ENCODE data around the gene ADAMTS7. TPM values are rescaled to one million over a fixed set of nuclear protein-coding genes. Genes with fewer than 3 reads are reported as not detected.
"Not testable (repeated sequence)": the region's sequence is repeated elsewhere in the genome, so short reads cannot be mapped to it uniquely, and the experiment has no call there.

The ADAMTS7 gene
- total RNA-seq, 1 donor from 2014 or later: 9.9 TPM

- DNase-seq (ENCODE audit: low read depth): no peak
Measured at GRCh38 chr15:78831229-78832207, 20.3 kb upstream of the ADAMTS7 start.

- no peak for DNase-seq (ENCODE audit: low read depth)
Measured at GRCh38 chr15:78830514-78831228, 19.4 kb upstream of the ADAMTS7 start.

GRCh38 chr15:78828920-78829319 is 17.7 kb upstream of the ADAMTS7 start:
- DNase-seq (ENCODE audit: low read depth): no peak

GRCh38 chr15:78822514-78822913 is 11.2 kb upstream of the ADAMTS7 start:
- peak; percentile 24 for DNase-seq (ENCODE audit: low read depth)

DNA sequence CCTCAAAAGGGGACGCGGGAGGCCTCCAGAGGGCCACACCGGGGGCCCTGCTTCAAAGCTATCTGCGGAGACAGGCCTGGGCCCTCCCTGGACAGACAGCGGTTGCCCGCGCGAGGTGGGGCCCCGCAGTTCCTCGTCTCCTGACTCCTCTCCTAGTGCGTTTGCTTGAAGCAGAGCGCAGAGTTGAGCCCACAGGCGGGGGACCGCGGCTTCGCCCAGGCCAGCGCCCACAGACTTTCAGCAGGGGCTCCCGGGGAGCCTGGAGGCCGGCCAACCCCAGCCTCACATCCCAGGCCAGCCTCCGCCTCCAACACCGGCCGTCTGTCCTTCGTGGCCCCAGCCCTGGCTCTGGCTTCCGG is 540 bp upstream of the ADAMTS7 start:
- DNase-seq (ENCODE audit: low read depth): no peak

DNA sequence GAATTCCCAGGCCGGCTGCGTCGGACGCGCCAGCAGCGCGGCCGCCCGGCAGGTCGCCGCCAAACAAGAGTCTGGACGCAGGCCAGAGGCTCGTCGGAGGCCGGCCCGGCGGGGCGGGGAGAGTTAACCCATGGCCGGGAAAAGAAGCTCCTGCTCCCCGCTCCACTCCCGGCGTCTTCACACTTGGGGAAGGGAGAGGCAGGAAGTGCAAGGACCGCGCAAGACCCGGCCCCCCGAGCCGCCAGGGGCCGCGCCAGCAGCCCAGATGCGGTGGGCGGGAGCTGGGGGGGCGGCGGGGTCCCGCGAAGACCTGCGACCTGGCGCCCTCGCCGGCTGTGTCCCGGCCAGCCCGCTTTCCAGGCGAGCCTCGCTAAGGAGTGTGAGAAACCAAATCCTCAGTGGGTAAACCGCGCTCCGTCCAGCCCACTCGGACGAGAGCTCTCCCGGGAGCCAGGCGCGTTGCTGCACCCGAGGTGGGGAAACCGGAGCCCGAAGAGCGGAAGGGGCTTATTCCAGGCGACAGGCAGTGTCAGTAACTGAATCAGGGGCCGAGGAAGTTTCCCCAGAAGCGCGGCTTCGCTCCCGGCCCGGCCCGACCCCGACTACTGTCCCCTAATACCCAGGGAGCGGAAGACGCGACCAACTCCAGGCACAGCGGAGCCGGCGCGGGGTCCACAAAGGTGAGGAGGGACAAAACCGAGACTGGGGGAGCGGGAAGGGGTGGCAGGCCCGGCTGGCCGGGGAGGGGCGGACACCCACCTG is 721 bp downstream of the ADAMTS7 start:
- DNase-seq (ENCODE audit: low read depth): no peak

GRCh38 chr15:78810003-78810361 is 1.3 kb downstream of the ADAMTS7 start:
- DNase-seq (ENCODE audit: low read depth): no peak

DNA sequence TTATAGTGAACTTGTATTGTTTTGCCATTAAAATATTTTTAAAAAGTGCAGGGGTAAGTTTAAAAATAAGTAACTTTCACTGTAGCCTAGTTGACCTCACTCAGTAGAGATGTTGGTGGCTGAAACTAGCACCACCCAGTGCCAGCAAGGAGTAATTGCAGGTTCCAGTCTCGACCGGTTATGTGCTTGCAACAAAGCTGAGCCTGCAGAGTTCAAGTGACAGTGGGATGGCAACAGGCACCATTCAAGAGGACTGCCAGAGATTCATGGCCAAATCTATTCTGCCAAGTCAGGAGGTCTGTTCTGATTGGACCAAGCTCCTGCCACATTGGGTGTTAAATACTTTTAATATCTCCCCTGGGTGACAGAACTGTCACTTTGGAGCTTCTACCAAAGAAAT is 2.7 kb downstream of the ADAMTS7 start:
- peak; percentile 30 for DNase-seq (ENCODE audit: low read depth)

DNA sequence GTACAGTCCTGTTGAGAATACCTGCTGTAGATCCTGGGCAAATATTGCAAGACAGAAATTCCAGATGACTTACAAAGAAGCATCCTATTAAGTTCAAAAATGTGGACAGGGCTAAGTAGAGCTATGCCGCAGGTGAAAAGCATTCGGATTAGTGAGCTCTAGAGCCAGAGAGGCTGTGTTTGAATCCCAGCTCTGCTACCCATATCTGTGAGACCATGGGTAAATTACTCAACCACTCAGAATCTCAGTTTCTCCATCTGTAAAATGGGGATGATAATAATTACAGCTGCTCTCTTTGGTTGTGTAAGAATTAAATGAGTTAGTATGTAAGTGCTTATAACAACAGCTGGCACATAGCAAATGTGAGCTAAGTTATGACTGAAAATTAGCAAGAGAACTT is 3.9 kb downstream of the ADAMTS7 start:
- no peak for DNase-seq (ENCODE audit: low read depth)

DNA sequence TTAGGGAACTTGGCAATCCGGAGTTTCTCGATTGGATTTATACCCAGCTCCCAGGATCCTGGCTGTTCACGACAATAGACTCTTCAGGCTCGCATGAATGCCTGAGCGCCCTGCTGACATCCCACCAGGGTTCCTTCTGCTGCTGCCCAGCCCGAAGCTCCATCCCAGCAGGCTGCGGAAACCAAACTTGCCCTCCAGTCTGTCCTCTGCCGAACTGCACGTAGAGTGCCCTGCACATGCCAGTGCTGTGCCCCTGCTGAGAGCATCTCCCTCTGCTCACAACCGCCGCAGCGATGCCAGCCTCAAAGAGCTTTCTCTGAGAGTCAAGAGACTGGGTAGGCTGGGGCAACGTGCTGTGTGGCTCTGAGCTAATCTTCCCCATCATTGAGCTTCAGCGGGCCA is 6.9 kb downstream of the ADAMTS7 start:
- DNase-seq (ENCODE audit: low read depth): no peak

DNA sequence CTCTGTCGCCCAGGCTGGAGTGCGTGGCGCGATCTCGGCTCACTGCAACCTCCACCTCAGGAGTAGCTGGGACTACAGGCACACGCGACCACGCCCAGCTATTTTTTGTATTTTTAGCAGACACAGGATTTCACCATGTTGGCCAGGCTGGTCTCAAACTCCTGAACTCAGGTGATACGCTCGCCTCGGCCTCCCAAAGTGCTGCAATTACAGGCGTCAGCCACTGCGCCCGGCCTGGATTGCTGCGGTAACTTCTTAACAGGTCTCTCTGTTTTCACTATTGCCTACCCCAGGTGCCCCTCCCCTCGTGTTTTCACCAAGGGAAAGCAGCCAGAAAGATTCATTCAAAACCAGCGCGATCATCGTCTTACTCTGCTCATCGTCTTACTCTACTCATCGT is 10.5 kb downstream of the ADAMTS7 start:
- no peak for DNase-seq (ENCODE audit: low read depth)

GRCh38 chr15:78800189-78800588 is 11.1 kb downstream of the ADAMTS7 start:
- no peak for DNase-seq (ENCODE audit: low read depth)

DNA sequence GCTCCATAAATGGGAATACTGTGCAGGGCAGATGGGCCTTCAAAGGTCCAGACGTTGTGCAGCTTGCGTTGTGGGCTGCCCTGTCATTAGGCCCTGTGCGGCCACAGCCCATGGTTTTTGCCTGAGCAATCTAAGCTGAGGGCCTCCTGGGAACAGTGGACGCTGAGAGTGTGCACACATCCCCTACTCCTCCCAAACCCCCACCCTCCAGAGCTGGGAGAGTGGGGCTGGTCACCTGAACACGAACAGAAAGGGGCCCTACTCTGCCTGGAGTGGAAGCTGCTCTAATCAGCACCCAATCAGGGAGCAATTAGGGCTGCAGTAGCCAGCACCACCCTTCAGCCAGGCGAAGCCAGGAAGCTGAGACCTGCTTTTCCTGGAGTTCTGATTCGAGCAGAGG is 12.2 kb downstream of the ADAMTS7 start:
- not testable (repeated sequence) for DNase-seq (ENCODE audit: low read depth)

GRCh38 chr15:78798355-78798754 is 12.9 kb downstream of the ADAMTS7 start:
- peak; percentile 30 for DNase-seq (ENCODE audit: low read depth)

GRCh38 chr15:78797951-78798350 is 13.3 kb downstream of the ADAMTS7 start:
- no peak for DNase-seq (ENCODE audit: low read depth)

- DNase-seq (ENCODE audit: low read depth): no peak
Measured at GRCh38 chr15:78796510-78796909, 14.8 kb downstream of the ADAMTS7 start.

DNA sequence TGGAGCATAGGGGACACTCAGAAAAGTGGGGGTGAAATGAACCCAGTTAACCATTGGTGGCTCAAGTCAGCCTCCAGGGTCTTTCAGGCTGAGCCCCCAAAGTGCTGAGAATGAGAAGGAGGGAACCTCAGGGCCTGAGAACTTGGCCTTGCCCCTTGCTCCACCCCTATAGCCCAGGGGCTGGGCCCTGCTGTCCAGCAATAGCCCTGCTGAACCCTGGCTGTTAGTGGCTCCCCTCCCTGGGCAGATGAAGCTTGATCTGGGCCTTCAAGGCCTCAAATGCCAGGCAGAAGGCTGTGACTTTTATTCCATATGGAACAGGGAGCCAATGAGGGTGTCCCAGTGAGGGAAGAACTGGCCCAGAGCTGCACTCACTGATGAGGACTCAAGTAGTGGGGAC is 16.2 kb downstream of the ADAMTS7 start:
- no peak for DNase-seq (ENCODE audit: low read depth)

- DNase-seq (ENCODE audit: low read depth): not testable (repeated sequence)
Measured at GRCh38 chr15:78794446-78794845, 16.8 kb downstream of the ADAMTS7 start.

- no peak for DNase-seq (ENCODE audit: low read depth)
Measured at GRCh38 chr15:78791357-78791756, 19.9 kb downstream of the ADAMTS7 start.

DNA sequence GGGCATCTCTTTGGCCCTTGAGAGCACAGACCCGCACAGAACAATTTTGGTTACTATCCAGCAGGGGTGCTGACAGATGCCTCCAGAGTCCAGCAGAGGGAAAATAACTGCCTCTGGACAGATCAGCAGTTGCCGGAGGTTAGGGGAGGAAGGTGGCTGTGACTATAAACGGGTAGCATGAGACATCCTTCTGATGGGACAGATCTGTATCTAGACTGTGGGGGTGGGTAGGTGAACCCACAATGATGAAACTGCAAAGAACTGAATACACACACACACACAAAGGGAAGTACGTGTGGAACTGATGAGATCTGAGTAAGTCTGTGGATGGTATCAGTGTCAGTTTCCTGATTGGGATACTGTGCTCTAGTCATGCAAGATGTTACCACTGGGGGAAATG is 21.2 kb downstream of the ADAMTS7 start:
- DNase-seq (ENCODE audit: low read depth): no peak

DNA sequence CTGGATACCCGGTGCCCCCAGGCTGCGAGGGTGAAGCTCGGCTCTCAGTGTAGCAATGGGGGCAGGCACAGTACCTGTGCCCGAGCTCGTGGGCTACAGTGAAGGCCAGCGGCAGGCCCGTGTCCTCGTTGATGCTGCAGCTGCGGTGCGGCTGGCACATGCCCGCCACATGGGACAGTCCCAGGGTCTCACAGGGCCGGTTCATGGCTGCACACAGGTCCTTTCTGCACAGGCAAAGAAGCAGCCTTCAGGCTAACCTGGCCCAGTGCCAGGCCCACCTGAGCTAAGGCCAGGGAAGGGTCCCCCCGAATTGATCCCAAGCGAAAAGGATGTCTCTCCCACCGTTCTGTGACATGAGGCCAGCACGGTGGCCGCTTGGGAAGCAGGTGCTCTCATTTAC is 21.6 kb downstream of the ADAMTS7 start:
- DNase-seq (ENCODE audit: low read depth): no peak

DNA sequence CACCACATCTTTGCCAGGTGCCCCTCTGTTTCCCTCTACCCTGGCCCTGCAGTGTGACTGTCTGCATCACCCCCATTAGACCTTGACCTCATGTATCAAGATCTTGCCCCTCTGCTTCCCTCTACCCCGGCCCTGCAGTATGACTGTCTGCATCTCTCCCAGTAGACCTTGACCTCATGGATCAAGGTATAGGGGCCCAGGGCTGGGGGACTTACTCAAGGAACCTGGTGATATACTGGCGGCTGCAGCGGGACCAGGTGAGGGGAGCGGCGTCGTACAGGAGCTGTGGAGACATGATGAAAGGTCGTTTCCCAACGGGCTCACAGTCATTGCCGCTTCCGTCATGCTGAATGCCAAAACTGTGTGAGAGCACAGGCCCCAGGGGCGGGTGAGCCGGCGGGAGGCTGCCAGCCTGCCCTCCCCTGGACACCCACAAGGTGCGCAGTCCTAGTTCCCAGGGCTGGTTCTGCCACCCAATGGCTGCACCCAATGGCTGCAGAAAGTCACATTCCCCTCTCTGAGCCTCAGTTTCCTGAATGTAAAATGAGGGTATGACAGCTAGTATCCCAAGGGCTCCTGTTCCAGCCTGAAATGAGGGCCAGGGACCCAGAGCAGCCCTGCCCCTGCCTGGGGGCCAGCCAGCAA is 23.1 kb downstream of the ADAMTS7 start:
- DNase-seq (ENCODE audit: low read depth): no peak
